ENCODE measurements around the gene TRAPPC4.
A peak's percentile ranks its signal among the peaks of the same experiment; 100 is the strongest.
"Not testable (repeated sequence)": the region's sequence is repeated elsewhere in the genome, so short reads cannot be mapped to it uniquely, and the experiment has no call there.

The TRAPPC4 gene

DNA sequence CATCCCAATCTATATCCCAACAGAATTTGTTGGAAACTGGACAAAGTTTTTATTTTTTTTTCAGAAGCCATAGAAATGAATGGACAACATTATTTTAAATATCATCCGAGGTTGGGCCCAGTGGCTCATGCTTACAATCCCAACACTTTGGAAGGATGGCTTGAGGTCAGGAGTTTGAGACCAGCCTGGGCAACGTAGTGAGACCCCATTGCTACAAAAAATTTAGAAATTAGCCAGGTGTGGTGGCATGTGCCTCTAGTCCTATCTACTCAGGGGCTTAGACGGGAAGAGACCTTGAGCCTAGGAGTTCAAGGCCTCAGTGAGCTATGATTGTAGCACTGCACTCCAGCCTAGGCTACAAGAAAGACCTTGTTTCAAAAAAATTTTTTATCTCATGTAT, 16.2 kb downstream of the TRAPPC4 start:
- DNase-seq (ENCODE audit: low read depth) = no peak

DNA sequence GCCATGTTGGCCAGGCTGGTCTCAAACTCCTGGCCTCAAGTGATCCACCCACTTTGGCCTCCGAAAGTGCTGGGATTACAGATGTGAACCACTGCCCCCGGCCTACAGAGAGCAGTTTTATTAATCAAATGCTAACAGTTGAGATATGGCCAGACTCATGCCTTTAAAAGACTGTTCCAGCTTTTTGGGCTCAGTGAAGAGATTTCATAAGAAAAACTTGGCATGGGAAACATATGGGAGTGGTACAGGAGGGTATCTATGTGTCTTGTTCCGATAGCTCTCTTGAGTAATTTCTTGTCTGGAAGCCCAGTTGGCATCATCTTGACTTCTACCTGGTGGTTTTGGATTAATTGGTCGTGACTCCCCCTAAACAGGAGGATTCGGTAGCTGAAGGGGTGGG, 20.3 kb downstream of the TRAPPC4 start:
- no peak for DNase-seq (ENCODE audit: low read depth)

DNA sequence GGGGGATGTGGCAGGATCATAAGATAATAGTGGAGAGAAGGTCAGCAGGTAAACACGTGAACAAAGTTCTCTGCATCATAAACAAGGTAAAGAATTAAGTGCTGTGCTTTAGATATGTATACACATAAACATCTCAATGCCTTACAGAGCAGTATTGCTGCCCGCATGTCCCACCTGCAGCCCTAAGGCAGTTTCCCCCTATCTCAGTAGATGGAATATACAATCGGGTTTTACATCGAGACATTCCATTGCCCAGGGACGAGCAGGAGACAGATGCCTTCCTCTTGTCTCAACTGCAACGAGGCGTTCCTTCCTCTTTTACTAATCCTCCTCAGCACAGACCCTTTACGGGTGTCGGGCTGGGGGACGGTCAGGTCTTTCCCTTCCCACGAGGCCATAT, 20.9 kb downstream of the TRAPPC4 start:
- DNase-seq (ENCODE audit: low read depth) = not testable (repeated sequence)

DNA sequence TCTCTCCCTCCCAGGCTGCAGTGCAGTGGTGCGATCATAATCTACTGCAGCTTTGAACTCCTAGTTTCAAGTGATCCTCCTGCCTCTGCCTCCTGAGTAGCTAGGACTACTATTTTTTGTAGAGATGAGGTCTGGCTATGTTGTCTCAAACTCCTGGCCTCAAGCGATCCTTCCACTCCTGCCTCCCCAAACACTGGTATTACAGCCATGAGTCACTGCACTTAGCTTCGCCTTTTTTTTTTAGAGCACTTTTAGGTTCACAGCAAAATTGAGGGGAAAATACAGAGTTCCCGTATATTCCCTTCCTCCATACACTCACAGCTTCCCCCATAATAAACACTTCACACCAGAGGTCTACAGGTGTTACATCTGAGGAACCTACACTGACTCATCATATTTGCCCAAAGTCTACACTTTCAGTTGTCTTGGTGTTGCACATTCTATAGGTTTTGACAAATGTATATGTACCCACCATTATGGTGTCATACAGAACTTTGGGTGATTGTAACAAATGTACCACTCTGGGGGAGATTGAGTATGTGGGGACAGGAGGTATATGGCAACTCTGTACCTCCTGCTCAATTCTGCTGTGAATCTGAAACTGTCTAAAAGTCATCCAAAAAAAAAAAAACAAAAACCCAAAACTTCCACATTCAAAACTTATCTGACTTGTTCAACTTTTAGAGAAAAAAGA, 23.4 kb downstream of the TRAPPC4 start:
- DNase-seq (ENCODE audit: low read depth) = no peak

DNA sequence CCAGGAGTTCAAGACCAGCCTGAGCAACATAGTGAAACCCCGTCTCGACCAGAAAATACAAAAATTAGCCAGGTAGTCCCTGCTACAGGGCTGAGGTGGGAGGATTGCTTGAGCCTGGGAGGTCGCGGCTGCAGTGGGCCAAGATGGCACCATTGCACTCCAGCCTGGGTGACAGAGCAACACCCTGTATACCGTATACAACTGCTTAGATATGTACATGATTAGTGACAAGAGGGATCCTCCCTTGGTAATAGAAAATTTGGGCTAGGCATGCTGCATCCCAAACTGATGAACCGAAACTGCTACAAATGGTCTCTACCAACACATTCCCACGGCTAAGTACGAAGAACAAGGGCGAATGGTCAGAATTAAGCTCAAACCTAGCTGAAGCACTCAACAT, 24.4 kb downstream of the TRAPPC4 start:
- DNase-seq (ENCODE audit: low read depth) = no peak

DNA sequence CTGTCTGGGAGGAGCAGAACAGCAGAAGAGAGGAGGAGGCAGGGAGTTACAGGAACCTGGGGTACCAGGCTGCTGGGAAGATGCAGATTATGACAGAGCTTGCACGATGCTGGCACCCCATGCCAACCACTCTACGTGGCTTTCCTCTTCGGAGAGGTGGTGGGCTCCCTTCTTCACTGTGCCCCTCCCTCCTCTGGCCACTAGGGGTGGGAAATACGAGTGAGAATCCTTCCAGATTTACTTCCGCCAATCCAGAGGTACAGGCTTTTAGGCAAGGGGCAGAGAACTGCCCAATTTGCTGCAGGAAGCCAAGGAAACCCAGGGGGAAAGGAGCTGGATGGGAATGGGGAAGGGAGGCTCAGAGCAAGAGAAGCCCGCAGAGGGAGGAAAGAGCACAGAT, 26.1 kb downstream of the TRAPPC4 start:
- no peak for DNase-seq (ENCODE audit: low read depth)

DNA sequence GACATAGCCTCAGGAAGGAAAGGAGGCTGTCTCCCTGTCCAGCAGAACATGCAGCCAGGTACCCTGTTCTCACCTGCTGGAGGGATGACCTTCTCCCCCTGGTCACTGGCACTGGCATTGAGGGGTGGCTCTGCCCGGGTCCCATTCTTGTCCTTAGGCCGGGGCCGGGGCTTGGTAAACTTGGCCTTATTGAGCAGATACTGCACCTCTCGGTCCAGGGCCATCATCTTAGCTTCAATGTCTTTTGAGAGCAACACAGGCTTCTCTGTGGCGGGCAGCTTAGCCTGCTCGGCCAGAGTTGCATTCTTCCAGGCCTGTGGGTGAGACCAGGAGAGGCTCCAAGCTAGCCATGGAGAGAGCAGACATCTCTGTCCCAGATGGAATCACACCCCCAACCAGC, 27.9 kb downstream of the TRAPPC4 start:
- DNase-seq (ENCODE audit: low read depth) = no peak

DNA sequence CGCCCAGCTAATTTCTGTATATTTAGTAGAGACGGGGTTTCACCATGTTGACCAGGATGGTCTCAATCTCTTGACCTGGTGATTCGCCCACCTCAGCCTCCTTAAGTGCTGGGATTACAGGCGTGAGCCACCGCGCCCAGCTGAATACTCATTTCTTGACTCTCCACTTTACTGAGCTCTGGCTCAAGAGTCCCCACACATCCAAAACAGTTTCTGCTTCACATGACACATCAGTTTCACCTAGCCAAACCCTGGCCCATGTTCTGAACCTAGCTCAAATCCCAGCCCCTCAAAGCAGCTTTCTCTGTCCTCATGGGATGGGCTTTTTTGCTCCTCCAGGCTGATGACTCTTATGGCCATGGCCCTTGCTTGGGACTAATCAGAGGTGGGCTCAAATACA, 28.6 kb downstream of the TRAPPC4 start:
- DNase-seq (ENCODE audit: low read depth) = no peak

DNA sequence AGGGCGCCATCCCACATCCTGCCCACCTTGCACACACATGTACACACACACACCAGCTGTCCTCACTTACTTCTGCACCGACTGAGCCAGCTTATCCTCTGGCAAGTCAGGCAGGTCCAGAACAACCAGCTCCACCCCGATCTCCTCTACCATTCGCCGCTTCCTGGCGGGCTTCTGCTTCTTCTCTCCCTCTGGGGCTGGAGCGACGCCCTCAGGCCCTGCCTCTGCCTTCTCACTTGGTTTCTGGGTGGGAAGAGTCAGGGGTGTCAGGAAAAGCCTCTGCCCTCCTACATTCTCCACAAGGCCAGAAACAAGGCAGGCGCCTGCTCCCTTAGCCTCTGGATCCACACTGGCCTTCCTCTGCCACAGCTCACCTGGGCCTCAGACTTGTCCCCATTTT, 30.1 kb downstream of the TRAPPC4 start:
- no peak for DNase-seq (ENCODE audit: low read depth)

DNA sequence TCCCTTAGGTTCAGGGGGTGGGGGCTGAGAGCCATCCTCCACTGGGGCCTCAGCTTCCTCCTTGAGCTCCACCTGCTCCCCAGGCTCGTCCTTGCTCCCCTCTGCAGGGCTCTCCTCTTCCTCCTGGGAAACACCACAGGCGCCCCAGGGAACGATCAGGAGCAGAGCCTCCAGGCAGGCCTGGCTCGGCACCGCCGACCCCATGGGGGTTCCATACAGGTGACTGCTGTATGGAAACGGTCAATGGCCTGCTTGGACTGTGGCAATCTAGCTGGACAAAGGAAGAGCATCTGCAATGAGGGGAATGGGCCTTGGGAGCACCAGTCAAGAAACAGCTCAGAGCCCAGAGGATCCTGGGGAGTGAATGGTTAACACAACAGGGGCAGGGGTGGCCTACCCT, 30.5 kb downstream of the TRAPPC4 start:
- DNase-seq (ENCODE audit: low read depth) = no peak

DNA sequence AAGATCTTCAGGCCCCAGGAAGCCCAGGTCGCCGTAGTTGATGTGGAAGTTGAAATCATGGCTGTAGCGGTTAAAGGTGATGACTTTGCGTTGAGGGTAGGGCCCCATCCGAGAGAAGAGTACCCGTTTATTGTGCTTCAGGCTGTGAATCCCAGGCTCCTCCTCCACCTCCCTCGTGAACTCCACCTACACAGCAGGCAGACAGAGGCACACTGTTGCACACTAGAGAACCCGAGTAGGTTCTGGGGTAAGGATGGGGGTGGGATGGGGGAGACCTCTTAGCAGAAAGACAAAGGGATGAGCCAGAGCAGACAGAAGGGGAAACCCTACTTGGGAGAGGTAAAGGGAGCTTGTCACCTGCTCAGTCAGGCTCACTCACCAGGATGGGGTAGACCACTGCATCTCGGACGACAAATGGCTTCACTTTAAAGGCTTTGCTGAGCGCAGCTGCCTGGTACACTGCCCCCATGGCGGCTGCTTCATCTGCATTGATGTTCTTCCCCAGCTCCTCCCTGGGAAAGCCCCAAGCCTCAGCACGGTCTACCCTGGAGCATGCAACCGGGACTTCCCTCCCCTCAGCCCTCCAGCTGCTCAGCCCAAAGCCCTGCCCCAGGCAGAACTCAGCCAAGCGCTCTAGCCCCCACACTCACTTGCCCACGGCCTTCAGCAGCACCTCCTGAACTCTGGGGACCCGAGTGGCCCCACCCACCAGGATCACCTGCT, 33.0 kb downstream of the TRAPPC4 start:
- DNase-seq (ENCODE audit: low read depth) = no peak

DNA sequence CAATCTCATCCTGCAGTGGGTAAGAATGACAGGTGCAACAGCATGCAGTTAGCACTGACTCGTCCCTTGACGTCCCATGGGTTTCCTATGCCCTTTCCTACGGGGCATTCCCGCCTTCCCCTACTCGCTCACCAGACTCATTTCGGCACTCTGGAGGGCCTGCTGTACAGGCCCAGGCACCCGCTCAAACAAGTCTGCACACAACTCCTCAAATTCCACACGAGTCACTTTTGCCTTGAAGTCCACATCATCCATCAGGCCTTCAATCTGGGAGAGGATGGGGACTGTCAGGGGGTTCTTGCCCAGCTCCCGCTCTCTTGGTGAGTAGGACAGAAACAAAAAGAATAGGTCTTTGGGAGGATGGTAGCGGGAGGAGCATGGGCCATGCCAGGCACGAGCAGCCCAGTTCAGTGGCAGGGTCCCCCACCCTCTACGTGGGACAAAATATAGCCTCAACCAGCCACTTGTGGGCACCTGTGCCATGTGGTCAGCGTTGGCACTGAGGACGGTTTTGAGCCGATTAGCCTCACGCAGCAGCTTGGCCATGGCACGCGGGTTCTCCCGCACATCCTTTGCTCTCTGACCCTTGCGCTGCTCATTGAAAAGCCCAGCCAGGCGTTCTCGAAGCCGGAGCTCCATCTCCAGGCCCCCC, 33.7 kb downstream of the TRAPPC4 start:
- no peak for DNase-seq (ENCODE audit: low read depth)

DNA sequence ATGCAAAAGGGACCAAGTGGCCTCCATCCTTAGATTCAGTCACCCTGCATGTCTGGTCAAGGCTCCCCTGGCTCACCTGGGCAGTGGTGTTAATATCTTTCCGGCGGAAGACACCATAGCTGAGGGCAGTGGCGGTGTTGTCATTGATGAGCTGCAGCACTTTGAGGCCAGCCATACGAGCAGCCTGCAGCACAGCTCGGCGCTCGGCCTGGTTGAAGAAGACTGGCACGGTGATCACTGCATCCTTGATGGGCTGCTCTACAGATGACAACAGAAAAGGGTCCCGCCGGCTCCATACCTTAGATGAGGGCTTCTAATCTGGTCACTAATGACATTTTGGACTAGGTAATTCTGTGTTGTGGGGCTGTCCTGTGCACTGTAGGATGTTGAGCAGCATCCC, 35.9 kb downstream of the TRAPPC4 start:
- DNase-seq (ENCODE audit: low read depth) = no peak

DNA sequence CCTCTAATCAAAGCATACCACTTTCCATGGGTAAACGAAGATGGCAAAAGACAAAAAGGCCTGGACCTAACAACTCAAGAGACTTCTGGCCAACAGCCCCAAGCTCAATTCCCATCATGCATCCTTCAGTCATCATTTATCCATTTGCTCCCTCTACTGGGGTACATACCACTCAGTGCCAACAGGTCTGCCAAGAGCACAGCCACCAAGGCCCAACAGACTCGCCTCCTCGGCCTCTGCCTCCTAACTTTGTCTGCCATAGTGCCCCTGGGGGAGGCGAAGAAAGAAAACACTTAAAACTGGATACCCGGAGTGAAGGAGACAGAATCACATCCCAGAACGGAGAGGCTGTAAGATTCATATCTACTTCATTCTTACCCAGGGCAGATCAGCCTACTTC, 37.3 kb downstream of the TRAPPC4 start:
- no peak for DNase-seq (ENCODE audit: low read depth)

DNA sequence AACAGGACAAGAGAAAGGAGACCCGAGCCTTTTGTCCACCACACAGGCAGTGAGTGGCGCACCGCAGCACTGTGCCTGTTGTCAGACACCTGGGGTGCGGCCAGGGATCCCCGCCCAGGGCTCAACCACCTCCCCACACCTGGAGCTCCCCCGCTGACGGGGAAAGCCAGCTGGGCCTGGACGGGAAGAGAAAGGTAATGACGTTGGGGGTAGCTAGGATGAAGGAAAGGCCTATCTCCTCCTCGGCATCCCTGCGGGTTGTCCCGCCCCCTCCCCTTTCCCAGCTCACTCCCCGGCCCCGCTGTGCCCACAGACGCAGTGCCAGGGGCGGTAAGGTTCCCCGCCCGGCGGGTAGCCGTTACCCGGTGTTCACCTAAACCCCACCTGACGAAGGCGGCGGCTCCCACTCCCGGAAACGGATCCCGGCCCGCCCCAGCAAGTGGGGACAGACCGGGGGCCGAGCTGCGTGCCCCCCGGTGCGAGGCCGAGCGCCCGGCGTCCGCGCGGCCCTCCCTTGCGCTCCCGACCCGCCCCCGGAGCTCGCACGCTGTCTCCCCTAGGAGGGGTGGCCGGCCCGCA, 37.9 kb downstream of the TRAPPC4 start:
- DNase-seq (ENCODE audit: low read depth) = peak; percentile 19

DNA sequence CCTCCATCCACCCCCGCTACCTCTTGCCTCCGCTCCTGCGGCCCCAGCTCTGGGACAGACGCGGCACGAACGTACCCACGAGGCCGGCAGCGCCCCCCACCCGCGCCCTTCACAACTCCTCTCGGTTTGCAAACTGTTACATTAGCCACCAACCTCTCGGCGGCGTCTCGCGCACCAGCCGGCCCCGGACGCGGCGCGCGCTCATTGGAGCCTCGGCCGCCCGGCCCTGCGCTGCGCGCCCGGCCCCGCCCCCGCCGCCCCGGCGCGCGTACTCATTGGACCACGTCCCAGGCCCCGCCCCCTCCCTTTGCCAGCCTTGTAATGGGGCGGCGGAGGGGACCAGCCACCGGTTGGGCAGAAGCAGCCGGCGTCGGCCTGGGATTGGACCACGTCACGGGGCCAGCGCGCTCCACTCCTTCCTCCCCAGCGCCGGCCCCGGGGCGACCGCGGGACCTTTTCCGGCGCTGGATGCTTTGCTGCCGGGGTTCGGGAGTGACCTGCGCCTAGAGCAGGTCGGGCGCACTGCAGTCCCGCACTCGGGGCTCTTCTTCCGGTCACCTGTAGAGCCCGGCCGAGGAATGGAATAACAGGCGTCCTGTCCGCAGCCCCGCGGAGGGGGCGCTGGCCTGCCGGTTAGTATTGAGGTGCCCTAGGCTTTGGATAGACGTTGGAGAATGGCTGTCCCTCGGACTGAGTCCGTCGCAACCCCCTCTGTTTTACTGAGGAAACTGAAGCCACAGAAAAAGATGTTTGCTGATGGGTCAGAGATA, 38.6 kb downstream of the TRAPPC4 start, which contains the start of gene HYOU1:
Gene HYOU1, minus strand, starts transcription at position 206 of the 770 bp plus-strand sequence. CDS start 1,045 bp downstream, outside the sequence.
- peak; percentile 97 for DNase-seq (ENCODE audit: low read depth)

DNA sequence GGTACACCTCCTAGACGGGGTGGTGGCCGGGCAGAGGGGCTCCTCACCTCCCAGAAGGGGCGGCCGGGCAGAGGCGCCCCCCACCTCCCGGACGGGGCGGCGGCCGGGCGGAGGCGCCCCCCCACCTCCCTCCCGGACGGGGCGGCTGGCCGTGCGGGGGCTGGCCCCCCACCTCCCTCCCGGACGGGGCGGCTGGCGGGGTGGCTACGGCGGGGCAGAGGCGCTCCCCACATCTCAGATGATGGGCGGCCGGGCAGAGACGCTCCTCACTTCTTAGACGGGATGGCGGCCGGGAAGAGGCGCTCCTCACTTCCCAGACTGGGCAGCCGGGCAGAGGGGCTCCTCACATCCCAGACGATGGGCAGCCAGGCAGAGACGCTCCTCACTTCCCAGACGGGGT, 40.6 kb downstream of the TRAPPC4 start:
- not testable (repeated sequence) for DNase-seq (ENCODE audit: low read depth)

DNA sequence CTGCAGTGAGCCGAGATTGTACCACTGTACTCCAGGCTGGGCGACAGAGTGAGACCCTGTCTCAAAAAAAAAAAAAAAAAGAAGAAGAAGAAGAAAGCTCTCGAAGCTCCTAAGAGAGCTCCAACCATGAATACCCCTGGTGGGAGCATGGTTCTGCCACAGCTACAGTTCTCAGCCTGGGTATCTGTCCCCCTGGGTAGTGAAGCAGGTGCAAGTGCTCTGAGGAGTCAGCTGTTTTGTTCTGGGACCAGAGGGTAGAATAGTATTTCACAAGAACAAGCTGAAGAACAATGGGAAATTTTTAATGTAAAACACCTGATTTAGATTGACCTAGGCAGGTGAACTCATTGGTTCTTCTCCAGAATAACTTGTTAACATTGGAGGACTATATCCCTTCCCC, 42.7 kb downstream of the TRAPPC4 start:
- no peak for DNase-seq (ENCODE audit: low read depth)

DNA sequence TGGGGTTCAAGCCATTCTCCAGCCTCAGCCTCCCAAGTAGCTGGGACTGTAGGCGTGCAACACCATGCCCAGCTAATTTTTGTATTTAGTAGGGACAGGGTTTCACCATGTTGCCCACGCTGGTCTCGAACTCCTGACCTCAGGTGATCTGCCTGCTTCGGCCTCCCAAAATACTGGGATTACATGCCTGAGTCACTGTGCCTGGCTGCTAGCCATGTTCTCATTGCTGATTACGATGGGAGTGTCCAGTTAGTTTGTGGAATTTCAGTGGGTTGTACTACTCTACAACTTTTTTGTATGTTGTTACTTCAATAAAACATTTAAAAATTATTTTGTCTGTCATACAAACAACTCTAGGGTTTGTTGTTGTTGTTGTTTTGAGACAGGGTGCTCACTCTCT, 44.2 kb downstream of the TRAPPC4 start:
- DNase-seq (ENCODE audit: low read depth) = no peak

DNA sequence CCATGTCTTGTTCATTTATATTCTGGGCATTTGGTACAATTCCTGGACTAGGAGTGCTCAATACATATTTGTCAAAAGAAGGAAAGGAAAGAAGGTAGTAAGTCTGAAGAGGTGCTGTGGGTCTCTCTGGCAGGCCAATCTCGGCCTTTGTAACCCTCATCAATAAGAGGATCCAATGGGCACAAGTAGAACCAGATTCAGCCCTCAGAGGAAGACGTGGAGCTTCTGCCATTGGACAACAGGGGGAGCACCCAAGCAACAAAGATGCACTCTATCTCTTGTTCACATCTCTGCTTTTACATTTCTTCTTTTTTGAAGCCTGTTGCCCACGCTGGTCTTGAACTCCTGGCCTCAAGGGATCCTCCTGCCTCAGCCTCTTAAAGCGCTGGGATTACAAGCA, 46.8 kb downstream of the TRAPPC4 start:
- no peak for DNase-seq (ENCODE audit: low read depth)

DNA sequence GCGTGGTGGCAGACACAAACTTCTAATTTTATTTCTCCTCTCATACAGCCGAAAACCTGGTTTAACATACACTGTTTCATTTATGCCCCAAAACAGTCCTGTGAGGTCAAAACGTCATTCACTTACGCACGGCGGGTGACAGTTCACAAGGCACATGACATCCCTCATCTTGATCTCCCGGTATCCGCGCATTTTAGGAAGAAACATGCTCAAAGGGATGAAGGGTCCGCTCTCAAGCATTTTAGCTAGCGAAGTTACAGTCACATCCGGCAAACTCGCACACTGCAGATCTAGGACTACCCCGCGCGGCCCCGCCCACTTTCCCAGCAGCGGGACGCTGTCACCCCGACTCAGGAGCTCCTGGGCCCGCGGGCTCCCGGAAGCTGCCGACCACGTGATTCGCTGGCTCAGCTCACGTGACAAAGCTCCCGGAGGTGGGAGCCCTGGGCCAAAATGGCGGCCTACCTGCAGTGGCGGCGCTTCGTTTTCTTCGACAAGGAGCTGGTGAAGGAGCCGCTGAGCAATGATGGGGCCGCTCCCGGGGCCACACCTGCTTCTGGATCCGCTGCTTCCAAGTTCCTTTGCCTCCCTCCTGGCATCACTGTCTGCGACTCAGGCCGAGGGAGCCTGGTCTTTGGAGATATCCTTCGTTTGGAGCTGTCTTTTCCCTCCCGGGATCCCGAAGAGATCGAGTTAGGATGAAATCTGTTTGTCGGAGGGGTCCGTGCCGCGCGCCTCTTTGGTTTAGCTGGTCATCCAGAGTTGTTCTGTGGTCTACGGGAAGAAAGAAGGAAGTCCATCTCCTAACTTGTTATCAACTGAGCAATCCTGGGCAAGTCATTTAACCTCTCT, 49.0 kb downstream of the TRAPPC4 start, which contains the start of gene VPS11:
Gene VPS11, plus strand, starts transcription at position 448 of the 852 bp plus-strand sequence. Its CDS starts 6 bp downstream, at position 454.
- peak; percentile 97 for DNase-seq (ENCODE audit: low read depth)
